ENCODE measurements around the gene SAP30L.

SAP30L gene

DNA sequence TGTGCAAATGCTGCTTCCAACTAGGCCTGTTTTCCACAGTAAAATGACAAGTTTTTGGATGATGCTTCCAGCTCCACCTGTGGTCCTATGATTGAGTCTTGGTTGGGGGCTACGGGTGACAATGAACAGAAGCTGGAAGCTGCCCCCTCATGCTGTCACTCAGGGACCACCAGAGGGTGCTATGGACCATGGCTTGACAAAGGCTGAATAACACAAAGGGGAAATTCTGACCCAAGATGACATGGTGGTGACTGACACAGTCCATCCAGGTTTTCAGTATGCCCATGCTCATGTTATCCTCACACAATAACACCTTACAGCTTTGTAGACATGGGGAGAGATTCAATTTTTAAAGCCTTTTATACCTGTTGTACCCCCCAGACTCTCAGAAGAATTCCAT, 23.9 kb upstream of the SAP30L start:
- DNase-seq, result no peak

DNA sequence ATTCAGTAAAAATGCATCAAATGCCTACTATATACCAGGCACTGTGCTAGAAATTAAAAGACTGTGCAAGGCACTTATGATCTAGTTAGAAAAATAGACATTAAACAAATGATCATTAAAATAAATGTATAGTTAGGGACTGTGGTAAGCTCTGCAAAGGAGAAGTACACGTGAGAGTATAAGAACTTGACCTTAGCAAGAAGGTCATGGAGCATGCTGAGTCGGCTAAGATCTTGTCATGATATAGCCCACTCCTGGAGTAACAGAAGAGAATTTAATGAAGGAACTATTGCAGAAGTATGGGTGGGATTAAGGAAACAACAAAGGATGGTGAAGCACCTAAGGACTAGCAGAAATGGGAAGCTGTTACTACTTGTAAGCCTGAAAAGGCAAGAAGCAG, 23.5 kb upstream of the SAP30L start:
- DNase-seq, result no peak

DNA sequence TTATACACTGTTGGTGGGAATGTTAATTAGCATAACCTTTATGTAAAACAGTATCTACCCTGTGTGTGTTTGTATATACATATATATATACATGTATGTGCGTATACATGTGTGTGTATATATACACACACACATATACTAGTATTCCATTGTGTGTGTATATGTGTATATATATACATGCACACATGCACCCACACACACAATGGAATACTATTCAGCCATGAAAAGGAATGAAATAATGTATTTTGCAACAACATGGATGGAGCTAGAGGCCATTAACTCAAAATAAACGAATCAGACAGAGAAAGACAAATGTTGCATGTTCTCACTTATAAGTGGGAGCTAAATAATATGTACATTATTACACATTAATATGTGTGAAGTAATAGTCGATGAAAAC, 17.6 kb upstream of the SAP30L start:
- DNase-seq, result no peak

DNA sequence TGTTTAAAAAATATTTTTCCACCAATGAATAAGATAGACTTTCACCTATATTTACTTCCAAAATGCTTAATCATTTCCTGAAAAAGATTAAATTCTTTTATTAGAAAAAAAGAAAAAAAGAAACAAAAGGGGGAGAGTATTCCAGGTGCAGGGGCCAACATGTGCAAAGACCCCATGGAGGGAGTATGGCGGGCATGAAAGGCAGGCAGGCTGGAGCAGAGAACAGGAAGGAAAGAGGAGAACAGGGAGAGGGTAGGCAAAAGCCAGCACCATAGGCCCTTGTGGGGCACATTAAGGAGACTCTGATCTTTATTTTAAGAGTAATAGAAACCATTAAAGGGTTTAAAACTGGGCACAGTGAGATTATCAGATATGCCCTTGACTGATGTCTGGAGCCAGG, 16.5 kb upstream of the SAP30L start:
- no peak for DNase-seq

DNA sequence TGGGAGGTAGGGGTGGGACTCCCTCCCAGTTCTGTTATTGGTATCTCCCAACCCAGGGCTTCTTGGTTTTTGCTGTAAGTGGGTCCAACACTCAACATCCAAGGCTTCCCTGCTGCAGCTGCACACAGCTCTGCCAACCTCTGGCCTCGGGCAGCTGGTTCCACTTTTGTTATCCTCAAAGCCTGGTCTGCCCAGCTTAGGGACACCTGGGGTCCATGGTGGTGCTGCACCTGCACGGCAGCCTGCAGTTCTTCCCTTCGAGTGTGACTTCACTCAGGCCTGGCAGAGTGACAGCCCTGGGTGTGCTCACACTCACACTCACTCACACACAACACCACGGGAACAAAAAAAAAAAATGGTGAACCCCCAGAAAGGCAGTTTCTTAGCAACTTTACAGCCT, 15.3 kb upstream of the SAP30L start:
- no peak for DNase-seq

DNA sequence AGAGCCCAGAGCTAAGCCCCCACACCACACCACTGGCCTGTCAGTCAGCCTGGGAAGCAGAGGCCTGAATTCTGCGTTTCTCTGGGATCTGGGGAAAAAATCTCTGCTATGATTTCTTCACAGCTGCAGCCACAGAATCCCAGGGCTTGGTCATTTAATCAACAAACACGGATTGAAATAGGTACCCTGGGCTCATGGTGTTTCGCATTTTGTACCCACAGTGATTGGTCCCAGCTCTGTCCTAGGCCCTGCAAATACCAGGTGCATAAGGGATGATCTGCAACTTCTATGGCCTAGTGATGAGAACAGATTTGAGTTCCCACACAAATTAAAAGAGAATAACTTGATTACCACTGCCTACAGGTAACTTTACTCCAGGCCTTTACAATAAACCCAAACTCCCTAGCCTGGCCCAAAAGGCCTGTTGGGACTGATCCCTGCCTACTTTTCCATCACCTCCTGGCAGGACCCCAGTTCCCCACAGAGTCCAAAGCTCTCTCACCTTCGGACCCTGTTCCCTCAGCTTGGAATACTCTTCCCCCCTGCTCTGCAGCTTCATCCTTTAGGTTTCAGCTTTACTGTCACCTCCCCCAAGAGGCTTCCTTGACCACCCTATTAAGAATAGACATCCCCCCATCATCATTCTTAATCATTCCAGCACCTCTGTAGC, 14.7 kb upstream of the SAP30L start:
- DNase-seq, result no peak

DNA sequence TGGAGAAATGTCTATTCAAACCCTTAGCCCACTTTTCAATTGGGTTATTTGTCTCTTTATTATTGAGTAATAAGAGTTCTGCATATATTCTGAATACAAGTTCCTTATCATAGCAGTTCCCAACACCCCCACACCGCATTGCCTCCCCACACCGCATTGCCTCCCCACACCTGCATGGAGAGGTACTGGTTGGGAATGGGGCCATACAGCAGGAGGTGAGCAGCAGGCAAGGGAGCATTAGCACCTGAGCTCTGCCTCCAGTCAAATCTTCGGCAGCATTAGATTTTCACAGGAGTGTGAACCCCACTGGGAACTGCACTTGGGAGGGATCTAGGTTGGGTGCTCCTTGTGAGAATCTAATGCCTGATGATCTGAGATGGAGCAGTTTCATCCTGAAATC, 10.6 kb upstream of the SAP30L start:
- DNase-seq, result no peak

DNA sequence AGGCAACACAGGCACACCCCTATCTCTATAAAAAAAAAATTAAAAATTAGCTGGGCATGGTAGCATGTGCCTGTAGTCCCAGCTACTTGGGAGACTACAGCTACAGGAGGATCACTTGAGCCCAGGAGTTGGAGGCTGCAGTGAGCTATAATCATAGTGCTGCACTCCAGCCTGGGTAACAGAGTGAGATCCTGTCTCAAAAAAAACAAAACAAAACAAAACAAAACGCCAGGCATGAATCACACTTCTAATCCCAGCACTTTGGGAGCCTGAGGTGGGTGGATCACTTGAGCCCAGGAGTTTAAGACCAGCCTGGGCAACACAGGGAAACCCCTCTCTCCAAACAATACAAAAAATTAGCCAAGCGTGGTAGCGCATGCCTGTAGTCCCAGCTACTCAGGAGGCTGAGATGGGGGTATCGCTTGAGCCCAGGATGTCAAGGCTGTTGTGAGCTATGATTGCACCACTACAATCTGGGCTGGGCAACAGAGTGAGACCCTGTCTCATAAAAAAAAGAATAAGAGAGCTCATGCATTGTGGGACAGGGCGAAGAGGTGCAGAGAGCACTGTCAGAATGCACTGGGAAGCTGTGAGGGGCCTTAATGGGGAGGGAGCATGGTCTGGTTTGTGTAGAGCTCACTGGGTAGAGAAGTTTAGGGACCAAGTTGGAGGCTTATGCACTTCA, 8.4 kb upstream of the SAP30L start:
- DNase-seq, result no peak

DNA sequence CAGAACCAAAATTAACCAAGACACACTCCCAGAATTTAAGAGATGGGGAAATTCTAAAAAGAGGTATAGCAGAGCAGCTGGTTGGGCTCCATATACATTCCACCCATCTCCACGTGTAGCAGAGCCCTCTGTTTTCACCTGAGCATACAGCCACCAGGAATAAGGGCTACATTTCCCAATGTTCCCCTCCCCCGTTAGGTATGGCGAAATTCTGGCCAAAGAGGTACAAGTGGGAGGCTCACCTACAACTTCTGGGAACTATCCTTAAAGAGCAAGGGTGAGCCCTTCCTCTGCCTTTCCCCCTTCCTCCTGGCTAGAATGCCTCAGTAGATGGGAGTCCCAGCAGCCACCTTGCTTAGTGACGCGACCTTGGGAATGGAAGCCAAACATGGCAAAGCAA, 5.3 kb upstream of the SAP30L start:
- no peak for DNase-seq

DNA sequence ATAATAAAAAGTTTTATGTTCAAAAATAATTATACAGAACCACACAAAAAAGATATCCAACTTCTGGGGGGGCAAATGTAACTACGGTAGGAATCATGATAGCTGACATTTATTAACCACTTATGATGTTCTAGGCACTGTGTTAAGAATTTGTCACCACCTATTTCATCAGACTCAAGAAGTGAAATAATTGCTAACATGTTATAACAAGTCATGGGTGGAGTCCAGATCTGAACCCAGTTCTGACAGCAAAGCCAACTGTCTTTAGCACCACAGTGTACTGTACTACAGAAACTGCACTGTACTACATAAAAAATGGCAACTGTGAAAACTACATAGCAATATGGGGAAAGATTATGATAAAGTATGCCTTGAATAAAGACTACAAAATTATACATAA, 3.0 kb upstream of the SAP30L start:
- DNase-seq, result no peak

DNA sequence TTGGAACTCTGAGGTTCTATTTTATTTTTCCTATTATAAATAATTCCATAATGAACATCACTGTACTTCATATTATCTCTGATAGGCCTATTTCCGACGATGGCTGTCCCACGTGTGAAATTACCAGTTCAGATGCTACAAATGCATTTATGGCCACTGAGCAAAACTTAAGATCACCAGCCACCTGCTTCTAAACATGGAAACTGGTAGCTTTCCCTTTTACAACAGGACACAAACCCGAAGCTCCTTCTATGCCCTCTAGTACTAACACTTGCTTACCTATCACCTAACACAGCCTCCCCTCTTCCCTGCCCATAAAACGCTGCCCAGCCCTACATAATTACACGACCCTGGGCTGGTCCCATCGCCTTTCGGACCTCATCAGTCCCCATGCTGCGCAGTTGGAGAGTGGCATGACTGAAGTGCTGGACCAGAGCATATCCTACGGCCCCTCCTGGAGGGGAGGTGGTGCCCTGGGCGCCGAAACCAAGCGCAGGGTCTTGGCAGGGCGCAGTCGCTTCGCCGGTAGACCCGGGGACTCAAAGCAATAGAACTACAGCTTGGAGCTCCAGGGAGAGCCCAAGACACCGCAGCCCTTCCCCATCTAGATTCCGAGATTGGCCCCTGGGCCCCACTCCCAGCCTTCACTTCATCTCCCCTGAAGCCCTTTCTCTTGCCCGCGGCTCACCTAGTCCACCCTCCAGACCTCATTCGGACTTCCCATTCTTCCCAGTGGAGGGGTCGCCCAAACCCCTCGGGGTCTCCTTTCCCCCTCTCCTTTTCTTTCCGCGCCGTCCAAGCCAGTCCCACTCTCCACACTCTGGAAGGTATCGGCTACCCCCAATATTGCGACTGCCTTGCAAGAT, 1.0 kb upstream of the SAP30L start:
- DNase-seq, result no peak

DNA sequence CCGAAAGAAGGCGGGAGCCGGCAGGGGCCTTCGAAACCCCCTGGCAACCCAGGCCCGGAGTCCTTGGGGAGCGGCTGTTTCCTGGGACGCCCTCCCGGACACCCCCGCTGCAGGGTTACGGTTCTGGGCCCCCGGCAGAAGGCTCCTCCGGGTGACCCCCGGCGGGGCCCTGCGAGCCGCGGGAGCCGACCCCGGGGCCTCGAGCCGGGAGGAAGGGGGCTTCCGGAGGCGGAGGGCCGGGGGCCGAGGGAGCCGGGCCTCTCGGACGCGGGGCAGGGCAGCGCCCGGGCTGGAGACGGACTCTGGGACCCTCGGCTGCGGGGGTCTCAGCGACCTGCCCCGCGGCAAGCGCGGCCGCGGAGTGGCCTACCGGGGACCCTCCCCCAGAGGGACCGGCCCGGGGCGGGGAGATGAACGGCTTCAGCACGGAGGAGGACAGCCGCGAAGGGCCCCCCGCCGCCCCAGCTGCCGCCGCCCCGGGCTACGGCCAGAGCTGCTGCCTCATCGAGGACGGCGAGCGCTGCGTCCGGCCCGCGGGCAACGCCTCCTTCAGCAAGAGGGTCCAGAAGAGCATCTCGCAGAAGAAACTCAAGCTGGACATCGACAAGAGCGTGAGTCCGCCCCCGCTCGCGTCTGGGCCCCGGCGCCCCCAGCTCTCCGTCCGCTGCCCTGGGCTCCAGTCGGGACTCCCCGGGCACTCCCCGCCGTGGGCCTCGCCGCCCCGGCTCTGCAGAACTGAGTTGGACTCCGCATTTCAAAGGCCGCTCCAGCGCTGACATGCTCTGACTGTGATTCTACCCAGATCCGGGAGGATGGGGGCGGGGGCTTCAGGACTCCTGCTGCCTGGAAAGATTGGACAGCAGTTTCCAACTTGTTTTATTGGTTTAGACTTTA, 645 bp downstream of the SAP30L start:
- peak; percentile 86 for DNase-seq

DNA sequence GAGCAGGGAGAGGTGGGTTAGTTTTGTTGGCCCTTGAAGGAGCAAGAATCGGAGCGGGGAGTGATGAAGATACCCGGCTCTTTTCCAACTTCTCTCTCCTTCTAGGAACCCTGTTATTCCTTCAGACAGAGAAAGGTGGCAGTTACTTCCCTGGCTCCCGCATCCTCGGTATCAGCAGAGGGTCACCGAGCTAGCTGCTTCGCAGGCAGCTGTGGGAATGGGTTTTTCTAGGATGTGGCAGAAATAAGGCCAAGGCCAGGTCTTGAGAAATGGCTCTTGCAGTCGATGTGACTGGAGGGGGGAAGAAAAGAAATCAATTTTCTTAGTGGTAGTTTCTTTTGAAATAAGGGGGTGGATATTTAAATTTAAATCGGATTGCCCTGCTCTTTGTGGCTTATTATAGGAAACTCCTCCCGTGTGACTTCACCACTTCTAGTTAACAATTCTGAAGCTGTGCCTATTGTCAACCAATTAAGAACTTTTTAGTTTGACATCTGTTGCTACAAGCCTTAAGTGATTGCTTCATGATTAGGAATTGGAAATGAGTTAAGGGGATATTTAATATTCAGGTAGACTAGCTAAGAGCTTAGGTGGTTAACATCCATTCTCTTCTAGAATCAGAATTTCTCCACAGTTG, 1.4 kb downstream of the SAP30L start:
- no peak for DNase-seq

DNA sequence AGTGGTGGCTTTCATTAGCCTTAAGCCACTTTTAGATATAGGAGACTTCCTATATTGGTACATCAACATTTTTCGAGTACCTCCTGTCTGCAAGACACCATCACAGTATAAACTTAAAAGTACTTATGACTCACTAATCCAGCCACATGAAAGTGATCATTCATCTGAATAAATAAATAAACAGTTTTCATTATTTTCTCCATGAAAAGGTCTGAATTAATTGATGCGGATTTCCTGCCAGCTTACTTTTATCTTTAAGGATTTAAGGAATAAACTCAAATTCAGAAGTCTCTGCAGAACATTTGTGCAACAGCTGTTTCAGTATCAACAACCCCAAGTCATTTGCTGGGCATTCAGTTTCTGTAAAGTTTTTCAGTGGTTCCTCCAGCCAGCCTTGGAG, 4.0 kb downstream of the SAP30L start:
- no peak for DNase-seq

DNA sequence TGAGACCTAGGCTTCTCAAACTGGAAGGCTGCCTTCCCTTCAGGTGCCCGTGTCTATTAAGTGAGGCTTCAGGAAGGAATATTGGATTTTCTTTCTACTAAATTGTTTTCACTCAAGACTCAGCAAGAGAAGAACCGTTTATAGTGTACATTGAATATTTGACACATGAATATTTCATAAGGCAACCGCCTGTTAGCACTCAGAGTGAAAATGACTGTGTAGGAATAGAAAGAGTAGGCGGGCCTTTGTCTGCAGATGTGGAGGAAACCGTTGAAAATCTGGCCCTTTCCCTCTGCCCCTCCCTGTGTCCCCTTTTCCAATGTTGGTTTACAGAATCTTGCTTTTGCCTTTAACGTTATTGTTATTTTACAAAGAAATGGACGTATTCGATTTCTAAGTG, 6.2 kb downstream of the SAP30L start:
- DNase-seq, result no peak

DNA sequence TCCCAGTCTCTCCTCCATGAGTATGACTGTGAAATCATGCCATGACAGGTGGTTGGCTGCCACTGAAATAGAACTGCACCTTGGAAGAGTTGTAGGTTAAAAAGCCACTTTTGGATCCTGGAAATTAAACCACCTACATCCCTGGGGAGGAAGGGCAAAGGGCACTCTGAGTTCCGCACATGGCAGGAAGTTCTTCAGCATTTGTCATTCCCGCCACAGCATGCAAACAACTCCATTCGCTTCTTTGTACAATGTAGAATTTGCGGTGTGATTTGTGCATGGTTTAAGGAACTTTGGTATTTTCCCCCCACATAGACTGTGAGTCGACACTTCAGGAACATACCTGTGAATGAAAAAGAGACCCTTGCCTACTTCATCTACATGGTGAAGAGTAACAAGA, 9.8 kb downstream of the SAP30L start:
- no peak for DNase-seq

DNA sequence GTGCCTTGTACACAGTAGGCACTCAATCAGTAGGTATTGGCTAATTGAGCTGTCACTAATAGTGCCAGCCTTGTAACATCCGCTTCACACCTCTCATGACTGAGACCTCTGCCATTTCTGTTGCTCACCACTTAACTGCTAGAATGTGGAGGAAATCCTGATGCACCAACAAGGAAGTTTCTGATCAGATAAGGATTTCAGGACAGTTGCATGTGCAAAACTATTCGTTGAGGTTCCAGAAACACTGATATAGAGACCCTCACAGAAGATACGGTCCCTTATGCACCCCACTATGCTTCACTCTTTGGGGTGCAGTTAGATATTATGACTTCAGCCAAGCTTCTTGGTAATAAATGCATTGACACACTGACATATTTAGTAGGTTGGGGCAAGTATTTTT, 10.7 kb downstream of the SAP30L start:
- DNase-seq, result no peak

DNA sequence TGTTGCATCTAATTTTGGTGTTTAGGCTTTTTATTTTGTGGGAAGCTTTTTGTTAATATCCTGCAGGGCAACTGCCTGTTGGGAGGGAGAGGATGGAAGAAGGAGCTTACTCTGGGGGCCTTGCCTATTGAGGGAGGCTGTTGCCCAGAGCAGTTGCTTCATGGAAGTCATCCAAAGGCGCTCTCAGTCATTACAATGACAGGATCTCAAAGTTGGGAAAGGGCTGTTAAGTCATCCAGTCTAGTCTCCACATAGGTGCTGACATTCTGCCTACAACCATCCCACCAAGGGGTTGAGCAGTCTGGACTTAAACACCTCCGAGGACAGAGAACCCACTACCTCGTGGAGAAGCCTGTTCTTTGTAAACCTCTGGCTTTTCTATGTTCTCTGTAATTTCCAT, 13.2 kb downstream of the SAP30L start:
- no peak for DNase-seq

DNA sequence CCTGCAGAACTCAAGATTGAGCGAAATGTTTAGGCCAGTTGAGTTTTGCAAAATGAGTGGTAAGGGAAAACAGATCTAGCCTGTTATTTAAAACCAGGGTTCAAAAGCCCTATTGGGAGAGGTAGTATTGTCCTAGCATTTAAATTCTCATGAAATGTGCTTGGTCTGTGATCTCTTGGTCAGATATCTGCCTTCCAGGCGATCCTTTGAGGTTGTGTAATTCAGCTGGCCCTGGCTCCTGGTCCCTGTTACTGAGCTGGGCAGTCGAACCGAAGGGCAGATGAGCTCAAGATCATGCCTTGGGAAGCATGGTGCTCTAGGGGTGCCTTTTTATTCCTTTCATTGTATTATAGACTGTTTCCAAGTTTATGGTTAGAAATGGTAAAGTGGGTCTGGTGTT, 14.4 kb downstream of the SAP30L start:
- DNase-seq, result no peak

DNA sequence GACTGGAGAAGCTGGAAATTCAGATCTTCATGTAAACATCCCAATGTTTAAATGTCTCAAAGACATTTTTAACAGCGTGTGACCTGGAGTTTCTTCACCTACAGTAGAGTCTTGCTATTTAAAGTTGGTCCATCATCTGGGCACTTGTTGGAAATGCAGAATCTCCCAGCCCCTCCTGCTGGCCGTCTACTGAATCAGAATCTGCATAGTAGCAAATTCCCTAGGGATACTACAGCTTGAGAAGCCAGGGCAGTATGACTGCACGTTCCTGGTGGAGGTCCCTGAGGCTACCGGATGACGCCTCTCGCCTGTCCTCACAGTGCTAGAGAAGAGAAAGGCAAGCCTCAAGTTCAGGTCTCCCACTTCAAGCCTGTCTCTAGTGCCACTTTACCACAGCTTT, 15.7 kb downstream of the SAP30L start:
- no peak for DNase-seq

DNA sequence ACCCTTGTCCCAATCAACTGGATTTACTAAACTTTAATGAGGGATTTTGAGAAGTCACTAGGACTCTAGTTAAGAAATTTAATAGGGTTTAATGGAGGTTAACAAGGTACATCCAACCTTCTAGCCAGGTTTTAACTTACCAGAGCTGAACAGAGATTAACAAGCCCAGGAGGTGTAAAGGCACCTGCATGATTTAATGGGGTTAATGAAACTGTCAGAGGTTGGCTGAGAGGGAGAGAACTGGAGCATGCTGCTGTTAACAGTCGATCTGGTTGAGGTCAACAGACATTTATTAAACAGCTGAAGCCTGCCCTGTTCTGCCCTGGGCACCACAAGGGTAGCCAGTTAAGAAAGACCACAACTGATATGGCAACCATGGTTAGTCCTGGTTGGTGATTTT, 18.6 kb downstream of the SAP30L start:
- no peak for DNase-seq

DNA sequence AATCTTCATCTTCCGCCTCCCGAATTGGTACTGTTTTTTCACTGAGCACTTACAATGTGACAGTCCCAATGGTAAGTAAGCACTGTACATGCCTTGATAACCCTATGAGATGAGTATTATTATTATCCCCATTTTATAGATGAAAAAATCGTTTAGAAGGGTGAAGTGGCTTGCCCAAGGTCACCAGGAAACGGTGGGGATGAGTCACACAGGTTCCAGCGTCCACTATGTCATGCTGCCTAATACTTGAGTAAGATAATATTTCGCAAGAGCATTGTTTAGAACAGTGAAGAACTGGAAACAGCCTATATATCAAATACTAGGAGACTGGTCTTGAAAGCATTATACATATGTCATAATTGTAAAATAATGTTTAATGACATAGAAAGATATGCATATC, 19.4 kb downstream of the SAP30L start:
- no peak for DNase-seq

DNA sequence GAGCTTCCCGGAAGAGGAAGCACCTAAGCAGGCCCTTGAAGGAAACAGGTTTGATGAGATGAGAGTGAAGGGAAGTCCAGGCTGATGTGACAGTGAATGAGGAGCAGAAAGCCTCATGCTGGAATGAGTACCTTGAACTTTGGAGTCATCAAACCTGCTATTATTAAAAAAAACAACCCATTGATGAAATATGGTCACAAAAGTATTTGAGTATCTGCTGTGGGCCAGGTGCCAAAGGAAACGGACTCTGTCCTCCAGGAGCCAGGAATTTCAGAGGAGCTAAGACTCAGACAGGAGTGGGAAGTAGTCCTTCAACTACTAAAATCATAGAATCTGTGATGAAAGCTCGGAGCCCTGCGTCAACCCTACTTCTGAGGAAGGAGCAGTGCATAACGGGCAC, 20.4 kb downstream of the SAP30L start:
- no peak for DNase-seq

Data from right hindlimb (tissue), 1 donor.